HEK293 (cell line): ENCODE results near the gene IRAK1BP1.
A peak's percentile ranks its signal among the peaks of the same experiment; 100 is the strongest.
"Not testable (repeated sequence)": the region's sequence is repeated elsewhere in the genome, so short reads cannot be mapped to it uniquely, and the experiment has no call there.

Experiments
- CTCF ChIA-PET: fragments of 350-600 bp; formaldehyde crosslinking; extraction: SDS; loops from one replicate; lab custom pipeline; 2021; ENCODE audit warnings: antibody characterized with exemption; lab: Yijun Ruan, JAX
- POLR2A ChIA-PET: fragments of 300-600 bp; formaldehyde crosslinking; extraction: SDS; loops from one replicate; lab custom pipeline; 2020; ENCODE audit warnings: antibody characterized with exemption, inconsistent platforms; lab: Yijun Ruan, JAX
- H3K27ac ChIP-seq: fragments of 200-500 bp; sonication (Bioruptor generic); 2 replicates; pipeline ENCODE4 v1.5.1; 2014; ENCODE audit warnings: low read depth, low read length, control low read depth, inconsistent platforms; ENCODE audit errors: extremely low read depth
- H3K36me3 ChIP-seq, 2 experiments: fragments of 200-500 bp in 1 of 2; sonication (Bioruptor generic) in 1 of 2; 1 replicate in 1 of 2; 2 replicates in 1 of 2; pipeline ENCODE4 v1.5.1; 2014 to 2017; ENCODE audit warnings: inconsistent platforms in 2 of 2, low read length in 2 of 2; ENCODE audit not compliant: control insufficient read depth in 2 of 2, insufficient read depth in 1 of 2
- H3K4me1 ChIP-seq: fragments of 200-500 bp; sonication (Bioruptor generic); 2 replicates; pipeline ENCODE4 v1.5.1; 2014; ENCODE audit warnings: mild to moderate bottlenecking, low read length, inconsistent platforms; ENCODE audit not compliant: control insufficient read depth, insufficient read depth
- H3K4me3 ChIP-seq: 2 replicates; pipeline ENCODE4 v1.5.1; 2011; ENCODE audit warnings: low read depth, mild to moderate bottlenecking, control low read depth, low read length, moderate library complexity
- H3K9me3 ChIP-seq: fragments of 200-500 bp; sonication (Bioruptor generic); 2 replicates; pipeline ENCODE4 v1.5.1; 2014; ENCODE audit warnings: low read depth, low read length, inconsistent platforms; ENCODE audit not compliant: control insufficient read depth, insufficient read depth
- EGR2 ChIP-seq: fragments of 450-650 bp; formaldehyde crosslinking; IDR thresholded peaks from 2 replicates; pipeline ENCODE4 v1.5.1; 2016; ENCODE audit warnings: low read depth, missing biosample characterization, missing genetic modification characterization
- GLIS2 ChIP-seq: fragments of 450-650 bp; formaldehyde crosslinking; IDR thresholded peaks from 2 replicates; pipeline ENCODE4 v1.5.1; 2016; ENCODE audit warnings: missing biosample characterization, missing genetic modification characterization
- HIC1 ChIP-seq: fragments of 450-650 bp; formaldehyde crosslinking; IDR thresholded peaks from 2 replicates; pipeline ENCODE4 v1.5.1; 2016; ENCODE audit warnings: missing biosample characterization, missing genetic modification characterization
- MEIS1 ChIP-seq: sonication (generic); formaldehyde crosslinking; IDR thresholded peaks from 2 replicates; pipeline ENCODE4 v1.8.1; 2022; ENCODE audit warnings: missing genetic modification reagents, mild to moderate bottlenecking, borderline replicate concordance
- MYNN ChIP-seq: fragments of 450-650 bp; formaldehyde crosslinking; IDR thresholded peaks from 2 replicates; pipeline ENCODE4 v1.5.1; 2016; ENCODE audit warnings: missing biosample characterization, missing genetic modification characterization, borderline replicate concordance
- OSR2 ChIP-seq: fragments of 450-650 bp; formaldehyde crosslinking; IDR thresholded peaks from 2 replicates; pipeline ENCODE4 v1.5.1; 2016; ENCODE audit warnings: missing biosample characterization, missing genetic modification characterization
- PRDM2 ChIP-seq: fragments of 450-650 bp; formaldehyde crosslinking; IDR thresholded peaks from 2 replicates; pipeline ENCODE4 v1.5.1; 2016; ENCODE audit warnings: missing biosample characterization, missing genetic modification characterization, borderline replicate concordance
- SETDB1 ChIP-seq: IDR thresholded peaks from one replicate; pipeline ENCODE4 v1.6.1; 2017; ENCODE audit warnings: mild to moderate bottlenecking, low read length, moderate library complexity, mixed read lengths; ENCODE audit not compliant: insufficient read length
- SP7 ChIP-seq: fragments of 450-650 bp; formaldehyde crosslinking; IDR thresholded peaks from 2 replicates; pipeline ENCODE4 v1.5.1; 2016; ENCODE audit warnings: missing biosample characterization, missing genetic modification characterization
- ZFHX2 ChIP-seq: fragments of 450-650 bp; formaldehyde crosslinking; conservative IDR thresholded peaks from 2 replicates; pipeline ENCODE4 v1.5.1; 2016; ENCODE audit warnings: missing biosample characterization, missing genetic modification characterization
- ZNF157 ChIP-seq: fragments of 450-650 bp; formaldehyde crosslinking; IDR thresholded peaks from 2 replicates; pipeline ENCODE4 v1.5.1; 2016; ENCODE audit warnings: missing biosample characterization, missing genetic modification characterization
- ZNF404 ChIP-seq: fragments of 450-650 bp; formaldehyde crosslinking; IDR thresholded peaks from 2 replicates; pipeline ENCODE4 v1.5.1; 2017; ENCODE audit warnings: missing biosample characterization, missing genetic modification characterization
- ZNF629 ChIP-seq: fragments of 450-650 bp; formaldehyde crosslinking; IDR thresholded peaks from 2 replicates; pipeline ENCODE4 v1.5.1; 2017; ENCODE audit warnings: missing biosample characterization, missing genetic modification characterization
- ZNF747 ChIP-seq: fragments of 450-650 bp; formaldehyde crosslinking; IDR thresholded peaks from 2 replicates; pipeline ENCODE4 v1.5.1; 2016; ENCODE audit warnings: missing biosample characterization, missing genetic modification characterization

Gene IRAK1BP1

GRCh38 chr6:78858339-78858938, 8.9 kb upstream of the IRAK1BP1 start:
- H3K4me1 ChIP-seq, H3K9me3 ChIP-seq, H3K36me3 ChIP-seq, H3K27ac ChIP-seq, POLR2A ChIA-PET, H3K4me3 ChIP-seq: not testable (repeated sequence)
- CTCF ChIA-PET = interaction anchor here (0.6 kb wide), 1 partner anchor 29 kb away, joined by 4 read pairs; no protein-coding TSS in a partner anchor
- TF ChIP-seq HIC1 (peak; percentile 41; the same call in 1 of the 2 replicates), ZNF629 (tag by site-specific recombination) (peak; percentile 24; the same call in 1 of the 2 replicates), SP7 (tag by site-specific recombination) (0 out of 2 replicates have a peak, but pooled peaks have one; percentile 10), SETDB1 (peak; percentile 43), ZNF157 (peak; percentile 95), OSR2 (0 out of 2 replicates have a peak, but pooled peaks have one; percentile 49), GLIS2 (0 out of 2 replicates have a peak, but pooled peaks have one; percentile 35)

GRCh38 chr6:78861509-78861908, 5.8 kb upstream of the IRAK1BP1 start:
- H3K9me3 ChIP-seq = no peaks in the 10 kb centered on the region
- H3K4me1 ChIP-seq = no peaks in the 10 kb centered on the region
- CTCF ChIA-PET = interaction anchor here (0.9 kb wide), 1 partner anchor 18 kb away, joined by 3 read pairs; no protein-coding TSS in a partner anchor
- no peak for TF ChIP-seq ZFHX2 (tag by site-specific recombination)
- TF ChIP-seq, all 188 proteins: peak for 0
- Histone ChIP-seq H3K27ac (no peak overlapping the region), H3K36me3 (no peaks in the 10 kb centered on the region), H3K4me3 (no peak overlapping the region)
- POLR2A ChIA-PET = no interaction called here

- ChIA-PET CTCF (interaction anchor here (0.7 kb wide), 2 partner anchors 283 to 286 kb away, joined by 3 to 5 read pairs; no protein-coding TSS in a partner anchor), POLR2A (interaction anchor here (0.5 to 1.1 kb wide), 2 partner anchors 214 to 387 kb away, joined by 3 read pairs; no protein-coding TSS in a partner anchor)
- Histone ChIP-seq H3K4me3 (no peak overlapping the region), H3K27ac (no peak overlapping the region), H3K36me3 (no peaks in the 10 kb centered on the region), H3K9me3 (no peaks in the 10 kb centered on the region), H3K4me1 (no peaks in the 10 kb centered on the region)
- TF ChIP-seq EGR2 (tag by site-specific recombination) (peak; percentile 74), ZNF404 (tag by site-specific recombination) (no peak), ZFHX2 (tag by site-specific recombination) (peak; percentile 54), MEIS1 (no peak), MYNN (tag by site-specific recombination) (no peak), PRDM2 (tag by site-specific recombination) (no peak), ZNF747 (tag by site-specific recombination) (no peak)
These were observed 3.8 kb upstream of the IRAK1BP1 start for GRCh38 chr6:78863576-78863975.
